Fibroblast of pulmonary artery (primary cell): Measurements from ENCODE around the gene RBM28.

ENCODE experiments used
- DNase-seq: peaks from one replicate; pipeline ENCODE4 v3.0.0-alpha.2; 2010; ENCODE audit warnings: low read depth
- H3K4me3 ChIP-seq: replicated peaks from 2 replicates; pipeline ENCODE4 v1.5.1; 2011; ENCODE audit warnings: low read depth, mild to moderate bottlenecking, control low read depth, low read length, moderate library complexity
- CTCF ChIP-seq: IDR thresholded peaks from 2 replicates; pipeline ENCODE4 v1.5.1; 2011; ENCODE audit warnings: mild to moderate bottlenecking, control low read depth, low read length, inconsistent platforms; ENCODE audit errors: missing control alignments

The RBM28 gene

GRCh38 chr7:128265156-128265905 lies 78.4 kb downstream of the RBM28 start:
- TF ChIP-seq CTCF, result no peak
- DNase-seq, result no peak
- no peak overlapping the region for H3K4me3 ChIP-seq

GRCh38 chr7:128264477-128264876 lies 79.2 kb downstream of the RBM28 start:
- H3K4me3 ChIP-seq, result no peak overlapping the region
- TF ChIP-seq CTCF, result no peak
- no peak for DNase-seq

GRCh38 chr7:128263420-128263819 lies 80.3 kb downstream of the RBM28 start:
- no peak overlapping the region for H3K4me3 ChIP-seq
- DNase-seq, result no peak
- TF ChIP-seq CTCF, result no peak

- no peak for TF ChIP-seq CTCF
- no peak for DNase-seq
- H3K4me3 ChIP-seq, result no peak overlapping the region
These were observed 81.3 kb downstream of the RBM28 start for GRCh38 chr7:128262273-128263028.

- TF ChIP-seq CTCF, result no peak
- no peak for DNase-seq
- H3K4me3 ChIP-seq, result no peak overlapping the region
These were observed 83.5 kb downstream of the RBM28 start for GRCh38 chr7:128260069-128260795.

GRCh38 chr7:128259131-128260061 lies 84.3 kb downstream of the RBM28 start:
- DNase-seq, result no peak
- no peak overlapping the region for H3K4me3 ChIP-seq
- TF ChIP-seq CTCF, result no peak
